ENCODE results near the gene MOV10L1. TPM values are rescaled to one million over a fixed set of nuclear protein-coding genes. Genes with fewer than 3 reads are reported as not detected.

MOV10L1 gene
- total RNA-seq, 6 experiments from 2014 or later, result 0.21 to 0.31 (median 0.24) TPM; not detected in 2

GRCh38 chr22:50081426-50082196 lies 8.2 kb upstream of the MOV10L1 start:
- Histone ChIP-seq H3K27me3 (no peaks in the 10 kb centered on the region), H3K36me3 (no peaks in the 10 kb centered on the region), H3K27ac (no peak overlapping the region), H3K4me1 (no peaks in the 10 kb centered on the region), H3K4me3 (no peak overlapping the region), H3K9me3 (no peaks in the 10 kb centered on the region)
- no peak for DNase-seq
- 78% methylated on average over 11 of the region's 27 CpGs for WGBS (ENCODE audit: insufficient coverage, low coverage, low lambda C conversion rate, missing lambda C conversion rate)
- intact Hi-C loops (cut with DNase I), result no loop called here
- TF ChIP-seq POLR2A (IDR thresholded peaks at IDR 0.05) (no peak), CTCF (IDR thresholded peaks at IDR 0.05) (no peak)
- ATAC-seq, result no peak

DNA sequence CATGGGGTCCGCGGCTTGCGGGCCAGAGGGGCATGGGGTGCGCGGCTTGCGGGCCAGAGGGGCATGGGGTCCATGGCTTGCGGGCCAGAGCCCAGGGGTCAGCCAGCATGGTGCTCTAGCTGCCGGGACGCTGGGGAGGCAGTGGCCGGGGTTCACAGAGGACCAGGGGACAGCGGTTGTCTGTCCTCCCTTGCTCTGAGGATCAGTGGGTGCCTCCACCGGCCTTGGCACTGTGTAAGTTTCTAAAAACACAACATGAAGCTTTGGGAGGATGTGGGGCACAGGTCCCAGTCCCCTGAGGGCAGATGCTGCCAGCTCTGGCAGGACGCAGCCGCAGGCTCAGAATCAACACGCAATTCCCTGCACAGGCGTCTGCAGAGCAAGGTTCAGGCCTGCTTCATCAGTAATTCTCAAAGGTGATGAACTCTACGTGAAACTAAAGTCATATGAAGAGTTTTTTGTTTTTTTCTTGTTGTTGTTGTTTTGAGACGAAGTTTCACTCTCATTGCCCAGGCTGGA lies 7.5 kb upstream of the MOV10L1 start:
- no peak for DNase-seq
- WGBS (ENCODE audit: insufficient coverage, low coverage, low lambda C conversion rate, missing lambda C conversion rate), result 63% methylated on average over 3 of the region's 18 CpGs

GRCh38 chr22:50082961-50083461 lies 6.8 kb upstream of the MOV10L1 start:
- Histone ChIP-seq H3K27ac (no peak overlapping the region), H3K4me3 (no peak overlapping the region), H3K27me3 (no peaks in the 10 kb centered on the region), H3K9me3 (no peaks in the 10 kb centered on the region), H3K4me1 (no peaks in the 10 kb centered on the region), H3K36me3 (no peaks in the 10 kb centered on the region)
- ATAC-seq (no peak), DNase-seq (no peak)
- intact Hi-C loops (cut with DNase I), result no loop called here
- 70% methylated on average over 2 of the region's 21 CpGs for WGBS (ENCODE audit: insufficient coverage, low coverage, low lambda C conversion rate, missing lambda C conversion rate)
- no peak for TF ChIP-seq CTCF (IDR thresholded peaks at IDR 0.05)
- TF ChIP-seq POLR2A (IDR thresholded peaks at IDR 0.05), result no peak

More for the DNA sequence above, 7.5 kb upstream of the MOV10L1 start:
- TF ChIP-seq POLR2A (IDR thresholded peaks at IDR 0.05) (no peak), CTCF (IDR thresholded peaks at IDR 0.05) (no peak)
- H3K27ac ChIP-seq, result no peak overlapping the region
- H3K4me1 ChIP-seq, result no peaks in the 10 kb centered on the region
- no peaks in the 10 kb centered on the region for H3K9me3 ChIP-seq
- no peaks in the 10 kb centered on the region for H3K36me3 ChIP-seq
- H3K4me3 ChIP-seq, result no peak overlapping the region
- no peak for ATAC-seq
- H3K27me3 ChIP-seq, result no peaks in the 10 kb centered on the region
- intact Hi-C loops (cut with DNase I), result no loop called here

- TF ChIP-seq POLR2A (IDR thresholded peaks at IDR 0.05), result no peak
- WGBS (ENCODE audit: insufficient coverage, low coverage, low lambda C conversion rate, missing lambda C conversion rate), result 76% methylated on average over 5 of the region's 18 CpGs
Observed at GRCh38 chr22:50083462-50084079, 6.2 kb upstream of the MOV10L1 start.

DNA sequence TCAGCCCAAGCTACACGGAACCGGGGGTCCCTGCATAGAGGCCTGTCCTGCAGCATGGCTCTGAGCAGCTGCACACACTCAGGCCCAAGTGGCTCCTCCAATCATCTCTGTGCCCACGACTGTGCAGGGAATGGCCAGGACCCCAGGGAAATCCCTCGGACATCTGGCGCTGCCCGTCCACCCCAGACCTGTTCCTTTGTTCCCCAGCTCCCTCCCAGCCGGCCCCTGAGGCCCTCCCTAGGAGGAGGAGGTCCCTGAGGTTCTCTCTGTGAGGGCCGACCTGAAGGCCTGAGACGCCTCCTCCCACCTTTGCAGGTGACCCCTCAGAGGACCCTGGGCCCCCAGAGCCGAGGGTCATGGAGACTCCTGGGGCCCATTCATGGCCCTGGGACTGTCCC lies 5.7 kb upstream of the MOV10L1 start:
- DNase-seq, result no peak
- Histone ChIP-seq H3K36me3 (no peaks in the 10 kb centered on the region), H3K4me1 (no peaks in the 10 kb centered on the region), H3K4me3 (no peak overlapping the region), H3K27ac (no peak overlapping the region), H3K9me3 (no peaks in the 10 kb centered on the region), H3K27me3 (no peaks in the 10 kb centered on the region)
- intact Hi-C loops (cut with DNase I), result no loop called here
- 10% methylated on average over 2 of the region's 10 CpGs for WGBS (ENCODE audit: insufficient coverage, low coverage, low lambda C conversion rate, missing lambda C conversion rate)
- no peak for ATAC-seq
- TF ChIP-seq POLR2A (IDR thresholded peaks at IDR 0.05) (no peak), CTCF (IDR thresholded peaks at IDR 0.05) (no peak)

More at GRCh38 chr22:50083462-50084079, 6.2 kb upstream of the MOV10L1 start:
- Histone ChIP-seq H3K27ac (no peak overlapping the region), H3K9me3 (no peaks in the 10 kb centered on the region), H3K36me3 (no peaks in the 10 kb centered on the region), H3K4me1 (no peaks in the 10 kb centered on the region), H3K4me3 (no peak overlapping the region), H3K27me3 (no peaks in the 10 kb centered on the region)
- intact Hi-C loops (cut with DNase I), result no loop called here
- ATAC-seq, result no peak
- DNase-seq, result no peak
